CD4-positive, alpha-beta T cell (primary cell): Measurements from ENCODE around the gene SPG21. TPM values are rescaled to one million over a fixed set of nuclear protein-coding genes. Genes with fewer than 3 reads are reported as not detected.

ENCODE experiments used
- ATAC-seq: fragments of 200-7000 bp; cut with Tn5 transposase; one replicate; pipeline ENCODE4 v1.10.0; 2022; ENCODE audit warnings: mild to moderate bottlenecking; ENCODE audit not compliant: poor library complexity
- CTCF ChIA-PET: fragments of 350-600 bp; sonication (Branson Sonifier 250); formaldehyde crosslinking; loops from one replicate; lab custom pipeline; 2021; ENCODE audit warnings: antibody characterized with exemption, inconsistent platforms; lab: Charles Lee
- POLR2A ChIA-PET: fragments of 350-600 bp; sonication (Branson Sonifier 250); formaldehyde crosslinking; loops from one replicate; lab custom pipeline; 2021; ENCODE audit warnings: antibody characterized with exemption, inconsistent platforms; lab: Charles Lee
- DNase-seq, 14 experiments: peaks; one replicate each; pipeline ENCODE4 v3.0.0-alpha.2; 2013 to 2020; ENCODE audit warnings: mixed read lengths in 2 of 14
- H3K27ac ChIP-seq, 2 donors: one replicate each; pipeline versions ENCODE4 v1.5.1 to v1.7.0; 2013; ENCODE audit warnings: low read length in 2 of 2, low read depth in 1 of 2, mild to moderate bottlenecking in 1 of 2
- H3K27me3 ChIP-seq, 2 experiments: 1 replicate in 1 of 2; 2 replicates in 1 of 2; pipeline versions ENCODE4 v1.6.1 to v1.7.0; 2013; ENCODE audit warnings: low read length in 2 of 2, control low read depth in 1 of 2, mild to moderate bottlenecking in 1 of 2, moderate library complexity in 1 of 2; ENCODE audit not compliant: insufficient read depth in 2 of 2, control insufficient read depth in 1 of 2
- H3K36me3 ChIP-seq: one replicate; pipeline ENCODE4 v1.6.1; 2013; ENCODE audit warnings: low read length, control low read depth; ENCODE audit not compliant: insufficient read depth
- H3K4me1 ChIP-seq: one replicate; pipeline ENCODE4 v1.6.1; 2013; ENCODE audit warnings: low read length, control low read depth; ENCODE audit not compliant: insufficient read depth
- H3K4me3 ChIP-seq: one replicate; pipeline ENCODE4 v1.5.1; 2013; ENCODE audit warnings: mild to moderate bottlenecking, low read length, moderate library complexity
- H3K9me3 ChIP-seq, 2 experiments: 1 replicate in 1 of 2; 2 replicates in 1 of 2; pipeline versions ENCODE4 v1.6.1 to v1.7.0; 2013; ENCODE audit warnings: low read length in 2 of 2, mild to moderate bottlenecking in 2 of 2, control low read depth in 1 of 2, moderate library complexity in 1 of 2; ENCODE audit not compliant: control insufficient read depth in 1 of 2, insufficient read depth in 1 of 2
- H3K27ac Mint-ChIP-seq: one replicate; pipeline ENCODE4 v1.8.0; 2020; ENCODE audit warnings: mixed read lengths
- H3K27me3 Mint-ChIP-seq: one replicate; pipeline ENCODE4 v1.8.0; 2021; ENCODE audit warnings: mixed read lengths
- H3K36me3 Mint-ChIP-seq: one replicate; pipeline ENCODE4 v1.8.0; 2021; ENCODE audit warnings: low read depth, mixed read lengths
- H3K4me1 Mint-ChIP-seq: one replicate; pipeline ENCODE4 v1.8.0; 2021; ENCODE audit warnings: low read depth, mixed read lengths
- H3K4me3 Mint-ChIP-seq: one replicate; pipeline ENCODE4 v1.8.0; 2020; ENCODE audit warnings: mild to moderate bottlenecking, mixed read lengths
- H3K9me3 Mint-ChIP-seq: one replicate; pipeline ENCODE4 v1.8.0; 2020; ENCODE audit warnings: mixed read lengths
- intact Hi-C, 2 experiments: fragments of 100-400 bp; cut with DNase I in 1 of 2; cut with micrococcal nuclease in 1 of 2; formaldehyde crosslinking; loops; one replicate each; pipeline versions ENCODE4 v1.15.1 to v1.9.0; 2023 to 2025; cut with DNase I, micrococcal nuclease
- total RNA-seq, 174 experiments: library from RNA in 2 of 174; stranded (reverse) in 2 of 174; gene quantifications; one replicate each; pipeline ENCODE4 v1.2.3 and lab custom pipeline; 2021 to 2026
- TF ChIP-seq, protein P1 (sequence below): fragments of 200-600 bp; IDR thresholded peaks from one replicate; pipeline ENCODE4 v1.8.0; 2022; ENCODE audit warnings: antibody characterized with exemption, mild to moderate bottlenecking

The SPG21 gene
- total RNA-seq, 2 experiments from 2014 or later: 29.4 to 32.7 TPM

GRCh38 chr15:64975390-64975789, 14.3 kb downstream of the SPG21 start:
- ATAC-seq: no peak
- no peaks in the 10 kb centered on the region for H3K27me3 ChIP-seq
- Mint-ChIP-seq H3K36me3 (peaks cover 64% of the 10 kb centered on the region), H3K4me1 (no peaks in the 10 kb centered on the region), H3K27ac (no peak overlapping the region), H3K27me3 (no peaks in the 10 kb centered on the region), H3K4me3 (no peak overlapping the region), H3K9me3 (no peaks in the 10 kb centered on the region)
- DNase-seq: no peak
- peaks cover 77% of the 10 kb centered on the region for H3K36me3 ChIP-seq
- intact Hi-C loops: no loop called here
- H3K27ac ChIP-seq: no peak overlapping the region
- H3K9me3 ChIP-seq: no peaks in the 10 kb centered on the region
- ChIA-PET POLR2A (no interaction called here), CTCF (no interaction called here)
- TF ChIP-seq, protein P1, sequence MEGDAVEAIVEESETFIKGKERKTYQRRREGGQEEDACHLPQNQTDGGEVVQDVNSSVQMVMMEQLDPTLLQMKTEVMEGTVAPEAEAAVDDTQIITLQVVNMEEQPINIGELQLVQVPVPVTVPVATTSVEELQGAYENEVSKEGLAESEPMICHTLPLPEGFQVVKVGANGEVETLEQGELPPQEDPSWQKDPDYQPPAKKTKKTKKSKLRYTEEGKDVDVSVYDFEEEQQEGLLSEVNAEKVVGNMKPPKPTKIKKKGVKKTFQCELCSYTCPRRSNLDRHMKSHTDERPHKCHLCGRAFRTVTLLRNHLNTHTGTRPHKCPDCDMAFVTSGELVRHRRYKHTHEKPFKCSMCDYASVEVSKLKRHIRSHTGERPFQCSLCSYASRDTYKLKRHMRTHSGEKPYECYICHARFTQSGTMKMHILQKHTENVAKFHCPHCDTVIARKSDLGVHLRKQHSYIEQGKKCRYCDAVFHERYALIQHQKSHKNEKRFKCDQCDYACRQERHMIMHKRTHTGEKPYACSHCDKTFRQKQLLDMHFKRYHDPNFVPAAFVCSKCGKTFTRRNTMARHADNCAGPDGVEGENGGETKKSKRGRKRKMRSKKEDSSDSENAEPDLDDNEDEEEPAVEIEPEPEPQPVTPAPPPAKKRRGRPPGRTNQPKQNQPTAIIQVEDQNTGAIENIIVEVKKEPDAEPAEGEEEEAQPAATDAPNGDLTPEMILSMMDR: no peak
- H3K4me3 ChIP-seq: no peak overlapping the region
- no peaks in the 10 kb centered on the region for H3K4me1 ChIP-seq

- CTCF ChIA-PET: no interaction called here
- H3K4me3 Mint-ChIP-seq: no peak overlapping the region
- peaks cover 72% of the 10 kb centered on the region for H3K36me3 ChIP-seq
- H3K9me3 Mint-ChIP-seq: no peaks in the 10 kb centered on the region
- no peaks in the 10 kb centered on the region for H3K27me3 Mint-ChIP-seq
- H3K27ac ChIP-seq: no peak overlapping the region
- intact Hi-C loops: no loop called here
- DNase-seq (no peak), ATAC-seq (no peak)
- no peaks in the 10 kb centered on the region for H3K4me1 ChIP-seq
- POLR2A ChIA-PET: no interaction called here
- H3K4me1 Mint-ChIP-seq: no peaks in the 10 kb centered on the region
- H3K4me3 ChIP-seq: no peak overlapping the region
- H3K9me3 ChIP-seq: no peaks in the 10 kb centered on the region
- H3K36me3 Mint-ChIP-seq: peaks cover 60% of the 10 kb centered on the region
- no peaks in the 10 kb centered on the region for H3K27me3 ChIP-seq
- TF ChIP-seq, protein P1: no peak
- no peak overlapping the region for H3K27ac Mint-ChIP-seq
These were observed 19.0 kb downstream of the SPG21 start for GRCh38 chr15:64970698-64971097.

GRCh38 chr15:64969401-64969800, 20.3 kb downstream of the SPG21 start:
- Histone ChIP-seq H3K36me3 (peaks cover 71% of the 10 kb centered on the region), H3K4me3 (no peak overlapping the region), H3K27ac (no peak overlapping the region), H3K9me3 (no peaks in the 10 kb centered on the region), H3K4me1 (no peaks in the 10 kb centered on the region), H3K27me3 (no peaks in the 10 kb centered on the region)
- Mint-ChIP-seq H3K36me3 (peaks cover 65% of the 10 kb centered on the region), H3K9me3 (no peaks in the 10 kb centered on the region), H3K27me3 (no peaks in the 10 kb centered on the region), H3K4me1 (no peaks in the 10 kb centered on the region), H3K27ac (no peak overlapping the region), H3K4me3 (no peak overlapping the region)
- ChIA-PET CTCF (no interaction called here), POLR2A (no interaction called here)
- intact Hi-C loops: no loop called here
- TF ChIP-seq, protein P1: no peak
- no peak for ATAC-seq
- no peak for DNase-seq
